Neural cell (in vitro differentiated cells): Measurements from ENCODE around the gene WDR20. TPM values are rescaled to one million over a fixed set of nuclear protein-coding genes. Genes with fewer than 3 reads are reported as not detected.

ENCODE experiments used
- H2AFZ ChIP-seq: fragments of 200-600, 300-800 bp; sonication (generic), shearing (Covaris generic); 2 replicates; pipeline ENCODE4 v1.6.0; 2014; ENCODE audit warnings: low read depth, mild to moderate bottlenecking, antibody characterized with exemption, low read length, moderate library complexity
- H3F3A ChIP-seq: fragments of 200-600 bp; shearing (Covaris generic); 2 replicates; pipeline ENCODE4 v1.6.1; 2016; ENCODE audit warnings: mild to moderate bottlenecking, moderate library complexity, mixed read lengths, antibody characterized with exemption, low read length; ENCODE audit not compliant: insufficient read depth, poor library complexity, severe bottlenecking
- H3K27ac ChIP-seq: fragments of 200-600, 300-800 bp; sonication (generic), shearing (Covaris generic); 2 replicates; pipeline ENCODE4 v1.5.1; 2014; ENCODE audit warnings: mild to moderate bottlenecking, low read length, moderate library complexity
- H3K27me3 ChIP-seq: fragments of 300-800, 200-600 bp; sonication (generic), shearing (Covaris generic); 2 replicates; pipeline ENCODE4 v1.6.0; 2014; ENCODE audit warnings: mild to moderate bottlenecking, low read depth, low read length, moderate library complexity; ENCODE audit not compliant: insufficient read depth
- H3K36me3 ChIP-seq: fragments of 300-800, 200-600 bp; sonication (generic), shearing (Covaris generic); 2 replicates; pipeline ENCODE4 v1.5.1; 2014; ENCODE audit warnings: mild to moderate bottlenecking, antibody characterized with exemption, low read length, moderate library complexity; ENCODE audit not compliant: insufficient read depth
- H3K4me2 ChIP-seq: fragments of 300-800, 200-600 bp; sonication (generic), shearing (Covaris generic); 2 replicates; pipeline ENCODE4 v1.6.0; 2014; ENCODE audit warnings: mild to moderate bottlenecking, low read length
- H3K4me3 ChIP-seq: fragments of 300-800, 200-600 bp; sonication (generic), shearing (Covaris generic); 2 replicates; pipeline ENCODE4 v1.5.1; 2014; ENCODE audit warnings: mild to moderate bottlenecking, low read length, moderate library complexity
- H3K79me2 ChIP-seq: fragments of 200-600 bp; shearing (Covaris generic); replicated peaks from 2 replicates; pipeline ENCODE4 v1.6.0; 2014; ENCODE audit warnings: mild to moderate bottlenecking, low read length, moderate library complexity; ENCODE audit not compliant: insufficient read depth
- H3K9ac ChIP-seq: fragments of 300-800, 200-600 bp; sonication (generic), shearing (Covaris generic); 2 replicates; pipeline ENCODE4 v1.6.1; 2016; ENCODE audit warnings: mild to moderate bottlenecking, low read length, mixed read lengths
- H3K9me2 ChIP-seq: fragments of 200-600 bp; shearing (Covaris generic); 2 replicates; pipeline ENCODE4 v1.6.1; 2016; ENCODE audit warnings: mild to moderate bottlenecking, low read length, mixed read lengths; ENCODE audit not compliant: insufficient read depth
- H3K9me3 ChIP-seq: fragments of 200-600, 300-800 bp; sonication (generic), shearing (Covaris generic); 2 replicates; pipeline ENCODE4 v1.6.1; 2016; ENCODE audit warnings: mild to moderate bottlenecking, mixed run types, low read length, moderate library complexity, mixed read lengths
- H4K20me1 ChIP-seq: fragments of 200-600 bp; shearing (Covaris generic); 2 replicates; pipeline ENCODE4 v1.6.1; 2016; ENCODE audit warnings: mild to moderate bottlenecking, mixed run types; ENCODE audit not compliant: insufficient read depth
- EP300 ChIP-seq: fragments of 450-650 bp; conservative IDR thresholded peaks from 2 replicates; pipeline ENCODE4 v1.6.1; 2014; ENCODE audit warnings: antibody characterized with exemption, mild to moderate bottlenecking, moderate library complexity; ENCODE audit not compliant: poor library complexity, severe bottlenecking
- EZH2 ChIP-seq: fragments of 200-600, 300-800 bp; shearing (Covaris generic), sonication (generic); IDR thresholded peaks from 2 replicates; pipeline ENCODE4 v1.6.1; 2014; ENCODE audit warnings: antibody characterized with exemption, low read length, borderline replicate concordance, mild to moderate bottlenecking; ENCODE audit not compliant: insufficient read depth, poor library complexity, severe bottlenecking
- MXI1 ChIP-seq: fragments of 450-650 bp; conservative IDR thresholded peaks from 2 replicates; pipeline ENCODE4 v1.6.1; 2014; ENCODE audit warnings: antibody characterized with exemption, mild to moderate bottlenecking; ENCODE audit not compliant: poor library complexity, severe bottlenecking
- POLR2AphosphoS5 ChIP-seq: IDR thresholded peaks from 2 replicates; pipeline ENCODE4 v1.6.1; 2012
- RAD21 ChIP-seq: fragments of 450-650 bp; conservative IDR thresholded peaks from 2 replicates; pipeline ENCODE4 v1.6.1; 2014; ENCODE audit warnings: antibody characterized with exemption, mild to moderate bottlenecking, moderate library complexity
- SMC3 ChIP-seq: fragments of 450-650 bp; conservative IDR thresholded peaks from 2 replicates; pipeline ENCODE4 v1.6.1; 2014; ENCODE audit warnings: antibody characterized with exemption, mild to moderate bottlenecking, moderate library complexity; ENCODE audit not compliant: poor library complexity
- TAF1 ChIP-seq: IDR thresholded peaks from 2 replicates; pipeline ENCODE4 v1.6.1; 2012; ENCODE audit warnings: low read depth
- polyA plus RNA-seq: library from polyadenylated mRNA; depleted of rRNA; stranded (reverse); fragments of >200 nt; gene quantifications from 2 replicates; pipeline ENCODE4 v1.2.3, GENCODE V29; 2014
- TF ChIP-seq, protein P1 (sequence below): fragments of 450-650 bp; IDR thresholded peaks from 2 replicates; pipeline ENCODE4 v1.5.1; 2014; ENCODE audit warnings: antibody characterized with exemption, mild to moderate bottlenecking, moderate library complexity; ENCODE audit not compliant: poor library complexity, severe bottlenecking
- TF ChIP-seq, protein P2 (sequence below): IDR thresholded peaks from 2 replicates; pipeline ENCODE4 v1.6.1; 2012; ENCODE audit warnings: borderline replicate concordance

Gene WDR20
- polyA plus RNA-seq, 1 donor from 2014 or later: 28.6 TPM

DNA sequence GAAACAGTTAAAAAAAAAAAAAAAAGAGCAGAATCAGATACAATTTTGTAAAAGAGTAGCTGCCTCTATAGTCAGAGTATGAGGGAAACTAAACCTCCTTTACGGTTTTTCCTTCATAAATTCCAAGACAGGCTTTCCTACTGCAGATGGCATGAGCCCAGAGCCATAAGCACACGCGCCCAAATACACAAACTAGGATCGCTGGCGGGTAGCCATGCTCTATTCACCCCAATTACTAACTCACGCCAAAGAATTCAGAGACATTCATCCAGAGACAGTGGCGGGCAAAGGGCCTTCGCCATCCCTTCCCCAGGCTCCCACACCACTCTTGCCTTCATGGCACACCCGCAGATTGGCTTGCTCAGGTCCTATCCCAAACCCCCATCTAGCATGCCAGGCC lies 117.0 kb downstream of the WDR20 start:
- no peaks in the 10 kb centered on the region for H3K27me3 ChIP-seq
- H3K79me2 ChIP-seq: no peaks in the 10 kb centered on the region
- no peak overlapping the region for H3K27ac ChIP-seq
- no peaks in the 10 kb centered on the region for H3F3A ChIP-seq
- no peak for TF ChIP-seq POLR2AphosphoS5
- no peak for TF ChIP-seq TAF1
- TF ChIP-seq MXI1: no peak
- TF ChIP-seq RAD21: no peak
- TF ChIP-seq, protein P1, sequence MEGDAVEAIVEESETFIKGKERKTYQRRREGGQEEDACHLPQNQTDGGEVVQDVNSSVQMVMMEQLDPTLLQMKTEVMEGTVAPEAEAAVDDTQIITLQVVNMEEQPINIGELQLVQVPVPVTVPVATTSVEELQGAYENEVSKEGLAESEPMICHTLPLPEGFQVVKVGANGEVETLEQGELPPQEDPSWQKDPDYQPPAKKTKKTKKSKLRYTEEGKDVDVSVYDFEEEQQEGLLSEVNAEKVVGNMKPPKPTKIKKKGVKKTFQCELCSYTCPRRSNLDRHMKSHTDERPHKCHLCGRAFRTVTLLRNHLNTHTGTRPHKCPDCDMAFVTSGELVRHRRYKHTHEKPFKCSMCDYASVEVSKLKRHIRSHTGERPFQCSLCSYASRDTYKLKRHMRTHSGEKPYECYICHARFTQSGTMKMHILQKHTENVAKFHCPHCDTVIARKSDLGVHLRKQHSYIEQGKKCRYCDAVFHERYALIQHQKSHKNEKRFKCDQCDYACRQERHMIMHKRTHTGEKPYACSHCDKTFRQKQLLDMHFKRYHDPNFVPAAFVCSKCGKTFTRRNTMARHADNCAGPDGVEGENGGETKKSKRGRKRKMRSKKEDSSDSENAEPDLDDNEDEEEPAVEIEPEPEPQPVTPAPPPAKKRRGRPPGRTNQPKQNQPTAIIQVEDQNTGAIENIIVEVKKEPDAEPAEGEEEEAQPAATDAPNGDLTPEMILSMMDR: no peak
- no peak for TF ChIP-seq SMC3
- no peak for TF ChIP-seq EP300
- TF ChIP-seq EZH2: no peak
- TF ChIP-seq, protein P2, sequence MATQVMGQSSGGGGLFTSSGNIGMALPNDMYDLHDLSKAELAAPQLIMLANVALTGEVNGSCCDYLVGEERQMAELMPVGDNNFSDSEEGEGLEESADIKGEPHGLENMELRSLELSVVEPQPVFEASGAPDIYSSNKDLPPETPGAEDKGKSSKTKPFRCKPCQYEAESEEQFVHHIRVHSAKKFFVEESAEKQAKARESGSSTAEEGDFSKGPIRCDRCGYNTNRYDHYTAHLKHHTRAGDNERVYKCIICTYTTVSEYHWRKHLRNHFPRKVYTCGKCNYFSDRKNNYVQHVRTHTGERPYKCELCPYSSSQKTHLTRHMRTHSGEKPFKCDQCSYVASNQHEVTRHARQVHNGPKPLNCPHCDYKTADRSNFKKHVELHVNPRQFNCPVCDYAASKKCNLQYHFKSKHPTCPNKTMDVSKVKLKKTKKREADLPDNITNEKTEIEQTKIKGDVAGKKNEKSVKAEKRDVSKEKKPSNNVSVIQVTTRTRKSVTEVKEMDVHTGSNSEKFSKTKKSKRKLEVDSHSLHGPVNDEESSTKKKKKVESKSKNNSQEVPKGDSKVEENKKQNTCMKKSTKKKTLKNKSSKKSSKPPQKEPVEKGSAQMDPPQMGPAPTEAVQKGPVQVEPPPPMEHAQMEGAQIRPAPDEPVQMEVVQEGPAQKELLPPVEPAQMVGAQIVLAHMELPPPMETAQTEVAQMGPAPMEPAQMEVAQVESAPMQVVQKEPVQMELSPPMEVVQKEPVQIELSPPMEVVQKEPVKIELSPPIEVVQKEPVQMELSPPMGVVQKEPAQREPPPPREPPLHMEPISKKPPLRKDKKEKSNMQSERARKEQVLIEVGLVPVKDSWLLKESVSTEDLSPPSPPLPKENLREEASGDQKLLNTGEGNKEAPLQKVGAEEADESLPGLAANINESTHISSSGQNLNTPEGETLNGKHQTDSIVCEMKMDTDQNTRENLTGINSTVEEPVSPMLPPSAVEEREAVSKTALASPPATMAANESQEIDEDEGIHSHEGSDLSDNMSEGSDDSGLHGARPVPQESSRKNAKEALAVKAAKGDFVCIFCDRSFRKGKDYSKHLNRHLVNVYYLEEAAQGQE: no peak
- H3K9me3 ChIP-seq: no peaks in the 10 kb centered on the region
- no peaks in the 10 kb centered on the region for H3K9me2 ChIP-seq
- H3K36me3 ChIP-seq: no peaks in the 10 kb centered on the region
- no peak overlapping the region for H3K4me3 ChIP-seq
- no peak overlapping the region for H2AFZ ChIP-seq
- H3K4me2 ChIP-seq: no peak overlapping the region
- no peaks in the 10 kb centered on the region for H4K20me1 ChIP-seq
- no peak overlapping the region for H3K9ac ChIP-seq

DNA sequence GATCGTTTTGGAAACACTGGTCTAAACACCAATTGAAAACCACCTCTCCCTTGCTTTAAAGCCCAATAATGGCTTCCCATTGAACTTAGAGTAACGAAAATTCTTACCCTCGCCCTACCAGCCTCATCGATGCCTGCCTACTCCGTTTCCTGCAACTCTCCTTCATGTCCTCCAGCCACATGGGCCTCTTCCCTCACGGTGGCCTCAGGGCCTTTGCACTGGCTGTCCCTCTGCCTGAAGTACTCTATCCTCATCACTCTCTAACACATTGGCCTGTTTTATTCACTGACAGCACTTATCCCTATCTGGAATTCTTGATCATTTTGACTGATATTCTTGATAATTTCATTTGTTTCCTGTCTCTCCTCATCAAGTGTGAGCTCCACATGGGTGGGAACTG lies 118.4 kb downstream of the WDR20 start:
- Histone ChIP-seq H3K36me3 (no peaks in the 10 kb centered on the region), H4K20me1 (no peaks in the 10 kb centered on the region), H3K9me3 (no peaks in the 10 kb centered on the region), H3K27ac (no peak overlapping the region), H2AFZ (no peak overlapping the region), H3F3A (no peaks in the 10 kb centered on the region), H3K9me2 (no peaks in the 10 kb centered on the region), H3K9ac (no peak overlapping the region), H3K27me3 (no peaks in the 10 kb centered on the region), H3K79me2 (no peaks in the 10 kb centered on the region), H3K4me2 (no peak overlapping the region), H3K4me3 (no peak overlapping the region)
- TF ChIP-seq RAD21 (no peak), POLR2AphosphoS5 (no peak), TAF1 (no peak)

Other genes starting within 250 kb of the WDR20 start
- gene DYNC1H1, start 175.3 kb upstream of the WDR20 start, polyA plus RNA-seq: 298 and 343 TPM in 2 replicates
- gene HSP90AA1, start 52.9 kb upstream of the WDR20 start, polyA plus RNA-seq: 206 and 232 TPM in 2 replicates
- gene MOK, start 165.3 kb downstream of the WDR20 start, polyA plus RNA-seq: 63.6 and 89.8 TPM in 2 replicates
- gene ZNF839, start 179.8 kb downstream of the WDR20 start, polyA plus RNA-seq: 13.3 and 15.3 TPM in 2 replicates
- gene CINP, start 223.0 kb downstream of the WDR20 start, polyA plus RNA-seq: 23.1 and 31.6 TPM in 2 replicates
- gene TECPR2, start 223.0 kb downstream of the WDR20 start, polyA plus RNA-seq: 6.7 and 7.0 TPM in 2 replicates